K562 (cell line): ENCODE measurements around the gene UQCRHL. TPM values are rescaled to one million over a fixed set of nuclear protein-coding genes. Genes with fewer than 3 reads are reported as not detected.

Experiments used
- CREB5 ChIP-seq: fragments of 250-450 bp; sonication (Bioruptor Pico); IDR thresholded peaks from 2 replicates; pipeline ENCODE4 v1.5.0; 2020; ENCODE audit warnings: mild to moderate bottlenecking
- PPARD ChIP-seq: fragments of 250-450 bp; sonication (Bioruptor Pico); IDR thresholded peaks from 2 replicates; pipeline ENCODE4 v1.8.0; 2022; ENCODE audit warnings: inconsistent platforms, mild to moderate bottlenecking, moderate library complexity
- RERE ChIP-seq: sonication (generic); formaldehyde crosslinking; IDR thresholded peaks from 2 replicates; pipeline ENCODE4 v1.8.0; 2023; ENCODE audit warnings: missing genetic modification reagents, mild to moderate bottlenecking, borderline replicate concordance
- RFX1 ChIP-seq: fragments of 450-650 bp; IDR thresholded peaks from 2 replicates; pipeline ENCODE4 v1.6.1; 2016; ENCODE audit warnings: mild to moderate bottlenecking, moderate library complexity
- SRSF3 ChIP-seq: fragments of 200-400 bp; formaldehyde crosslinking; IDR thresholded peaks from 2 replicates; pipeline ENCODE4 v1.6.1; 2016; ENCODE audit warnings: mild to moderate bottlenecking, low read length, moderate library complexity; ENCODE audit not compliant: insufficient read depth
- U2AF2 ChIP-seq: fragments of 200-400 bp; formaldehyde crosslinking; optimal IDR thresholded peaks from 2 replicates; pipeline ENCODE3; 2017; ENCODE audit warnings: low read depth, mild to moderate bottlenecking, low read length
- ZBTB40 ChIP-seq, 2 experiments: fragments of 450-650 bp in 1 of 2; sonication (generic) in 1 of 2; formaldehyde crosslinking in 1 of 2; IDR thresholded peaks; 2 replicates each; pipeline versions ENCODE4 v1.7.1 to v1.9.0; 2016 to 2022; ENCODE audit warnings: inconsistent platforms in 1 of 2, mild to moderate bottlenecking in 1 of 2, missing genetic modification reagents in 1 of 2
- ZNF146 ChIP-seq: IDR thresholded peaks from one replicate; pipeline ENCODE4 v1.6.1; 2018; ENCODE audit warnings: missing compliant biosample characterization; ENCODE audit not compliant: unreplicated experiment
- ZNF764 ChIP-seq: fragments of 250-450 bp; sonication (Bioruptor Pico); IDR thresholded peaks from 2 replicates; pipeline ENCODE4 v1.4.0; 2020; ENCODE audit warnings: low read depth, mild to moderate bottlenecking, moderate library complexity
- polyA plus RNA-seq, 8 experiments: library from polyadenylated mRNA; depleted of rRNA in 4 of 8; stranded (reverse) in 5 of 8; unstranded in 3 of 8; fragments of >200 nt; fragmentation: Nextera tagmentation in 2 of 8; fragmentation: Illumina TruSeq in 1 of 8; extraction: Ambion mirVana in 2 of 8; extraction: Trizol in 1 of 8; gene quantifications; 2 replicates each; pipeline versions ENCODE4 v1.2.1 to v1.2.3, GENCODE V29; 2011 to 2014; ENCODE audit warnings: inconsistent platforms in 1 of 8, missing spikeins in 1 of 8
- total RNA-seq, 7 experiments: library from RNA; depleted of rRNA in 6 of 7; stranded (reverse); fragments of >200 nt in 6 of 7; fragmentation: Illumina TruSeq in 2 of 7; extraction: Trizol in 2 of 7; gene quantifications; 2 replicates each; pipeline versions ENCODE4 v1.2.1 to v1.2.3, GENCODE V29; 2011 to 2021; ENCODE audit warnings: low replicate concordance in 1 of 7

The UQCRHL gene
- total and polyA plus RNA-seq, 9 of the 15 experiments (the other 6 are each of a cell fraction or from before 2014, with no cell fraction given), result 5.1 to 41.3 (median 21.8) TPM

DNA sequence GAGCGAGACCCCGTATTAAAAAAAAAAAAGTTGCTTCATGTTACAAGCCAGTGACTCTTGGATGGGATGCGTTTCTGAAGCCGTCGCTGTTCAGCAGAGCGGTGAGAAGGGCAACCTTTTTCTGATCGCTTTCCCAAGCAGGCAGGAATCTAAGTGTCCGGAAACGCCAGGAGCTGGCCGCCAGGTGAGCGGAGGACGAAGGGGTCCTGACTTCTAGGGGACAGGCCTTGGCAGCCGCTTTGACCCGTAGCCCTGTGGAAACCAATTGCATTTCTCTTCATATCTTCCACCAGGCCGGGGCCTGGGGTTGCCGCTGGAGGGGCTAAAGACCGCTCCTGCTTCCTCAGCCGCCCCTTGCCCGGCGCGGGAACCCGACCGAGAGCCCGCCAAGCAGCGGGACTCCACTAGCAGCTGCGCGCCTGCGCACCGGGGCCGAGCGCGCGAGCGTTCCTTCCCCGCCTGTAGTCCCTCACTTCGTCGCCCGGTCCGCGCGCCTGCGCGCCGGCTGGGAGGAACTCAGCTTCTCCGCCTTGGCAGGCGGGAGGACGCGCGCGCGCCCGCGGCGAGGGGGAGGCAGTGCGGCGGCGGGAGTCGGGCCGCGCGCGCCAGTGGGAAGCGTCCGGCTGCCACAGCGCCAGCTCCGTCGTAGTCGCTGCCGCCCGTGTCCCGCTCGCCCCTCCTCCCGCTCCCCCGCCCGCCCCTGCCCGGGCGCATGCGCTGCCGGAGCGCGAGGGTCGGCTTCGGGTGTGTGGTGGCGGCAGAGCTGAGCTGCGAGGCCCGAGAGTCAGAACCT, 39.8 kb upstream of the UQCRHL start, which contains the start of gene SPEN (continued):
- TF ChIP-seq ZBTB40 (IDR thresholded peaks at IDR 0.05) (peak; percentile 36), ZBTB40 (CRISPR knock-in tag; IDR thresholded peaks at IDR 0.05) (no peak), ZNF146 (no peak), ZNF764 (CRISPR knock-in tag) (no peak), U2AF2 (no peak), RFX1 (no peak), CREB5 (no peak), RERE (CRISPR knock-in tag) (no peak), PPARD (CRISPR knock-in tag) (no peak), SRSF3 (no peak)
